ENCODE results near the gene GALT. TPM values are rescaled to one million over a fixed set of nuclear protein-coding genes. Genes with fewer than 3 reads are reported as not detected.

The GALT gene
- total RNA-seq, 2 experiments from 2014 or later = 95.2 to 95.6 TPM

DNA sequence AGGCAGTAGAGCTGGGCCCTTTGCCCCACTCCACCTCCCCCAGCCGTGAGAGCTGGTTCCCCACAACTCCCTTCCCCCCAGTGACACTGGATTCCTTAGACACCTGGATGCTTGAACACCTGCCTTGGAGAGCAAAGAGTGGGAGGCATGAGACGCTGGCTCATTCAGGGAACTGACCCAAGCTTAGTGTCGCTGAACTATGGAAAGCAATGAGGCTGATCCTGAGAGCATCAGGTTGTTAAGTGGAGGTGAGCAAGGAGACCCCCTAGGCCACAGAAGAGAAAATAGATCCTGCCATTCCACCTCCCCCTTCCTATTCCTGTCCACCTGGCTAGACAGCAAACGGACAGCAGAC lies 42.6 kb downstream of the GALT start:
- Mint-ChIP-seq H3K4me3 (no peak overlapping the region), H3K36me3 (ENCODE audit: low read depth) (no peaks in the 10 kb centered on the region), H3K4me1 (peaks cover 7% of the 10 kb centered on the region), H3K27me3 (no peaks in the 10 kb centered on the region), H3K27ac (no peak overlapping the region), H3K9me3 (no peaks in the 10 kb centered on the region)
- no peak for DNase-seq
- ChIA-PET CTCF (no interaction called here), POLR2A (no interaction called here)

GRCh38 chr9:34689512-34689911 lies 43.0 kb downstream of the GALT start:
- no peaks in the 10 kb centered on the region for H3K36me3 Mint-ChIP-seq (ENCODE audit: low read depth)
- H3K27me3 Mint-ChIP-seq = no peaks in the 10 kb centered on the region
- H3K9me3 Mint-ChIP-seq = no peaks in the 10 kb centered on the region
- no peak overlapping the region for H3K27ac Mint-ChIP-seq
- peaks cover 6% of the 10 kb centered on the region for H3K4me1 Mint-ChIP-seq
- ChIA-PET POLR2A (no interaction called here), CTCF (no interaction called here)
- H3K4me3 Mint-ChIP-seq = no peak overlapping the region
- no peak for DNase-seq

DNA sequence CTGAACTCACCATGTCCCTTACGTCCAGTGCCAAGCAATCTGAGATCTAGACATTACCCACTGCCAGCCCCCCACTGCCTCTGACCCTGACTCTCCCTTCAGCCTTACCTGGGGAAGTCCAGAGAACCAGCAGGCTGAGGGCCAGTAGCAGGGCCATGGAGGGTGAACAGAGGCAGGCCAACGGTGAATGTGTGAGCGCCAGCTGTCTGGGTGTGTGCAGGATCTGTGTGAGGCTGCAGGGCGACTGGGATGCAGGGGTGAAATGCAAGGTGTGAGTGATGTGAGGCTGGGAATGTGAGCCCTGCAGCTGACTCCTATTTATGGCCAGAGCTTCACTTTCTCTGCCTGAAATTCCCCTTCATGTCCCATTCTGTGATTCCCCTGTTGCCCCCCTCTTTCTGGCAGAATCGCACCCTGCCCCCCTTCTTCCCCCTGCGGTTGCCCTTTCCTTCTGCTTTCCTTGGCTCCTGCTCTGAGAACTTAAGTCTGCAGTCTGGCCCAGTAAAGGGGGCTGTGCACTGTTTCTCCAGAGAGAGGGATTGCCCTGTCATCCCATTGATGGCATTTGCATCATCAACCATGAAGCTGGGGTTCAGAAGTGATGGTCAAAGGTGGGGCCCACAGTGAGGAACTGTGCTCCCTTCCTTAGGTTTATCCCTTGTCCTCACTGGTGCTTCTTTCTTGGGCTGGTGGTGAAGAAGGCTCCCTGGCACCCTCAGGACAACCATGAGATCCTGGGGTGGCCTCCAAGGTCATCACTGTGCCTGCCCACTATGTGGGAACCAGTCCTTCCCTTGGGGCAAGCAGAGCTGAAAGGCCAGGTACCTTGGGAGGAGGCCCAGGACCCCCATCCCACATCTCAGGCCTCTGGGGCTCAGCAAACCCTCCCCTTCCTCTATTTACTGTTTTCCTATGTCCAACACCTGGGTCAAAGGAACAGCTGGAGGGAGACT lies 44.8 kb downstream of the GALT start, which contains the start of gene CCL19:
TSS of gene CCL19 (minus strand) at position 294 of the 953 bp plus-strand sequence. CDS start at position 157, 137 bp downstream.
- POLR2A ChIA-PET = no interaction called here
- DNase-seq = no peak
- Mint-ChIP-seq H3K27ac (no peak within 1 kb of the TSS), H3K27me3 (no peaks in the 10 kb centered on the region), H3K4me1 (no peaks in the 10 kb centered on the region), H3K36me3 (ENCODE audit: low read depth) (no peaks in the 10 kb centered on the region), H3K9me3 (no peaks in the 10 kb centered on the region), H3K4me3 (no peak within 1 kb of the TSS)
- CTCF ChIA-PET = interaction anchor here (0.9 to 1.2 kb wide), 2 partner anchors 9 to 11 kb away, joined by 3 to 5 read pairs; no protein-coding TSS in a partner anchor

GRCh38 chr9:34691936-34692315 lies 45.5 kb downstream of the GALT start:
- Mint-ChIP-seq H3K27me3 (no peaks in the 10 kb centered on the region), H3K9me3 (no peaks in the 10 kb centered on the region), H3K4me1 (no peaks in the 10 kb centered on the region), H3K36me3 (ENCODE audit: low read depth) (no peaks in the 10 kb centered on the region), H3K4me3 (no peak overlapping the region), H3K27ac (no peak overlapping the region)
- POLR2A ChIA-PET = no interaction called here
- no peak for DNase-seq
- CTCF ChIA-PET = interaction anchor here (0.9 to 1.2 kb wide), 2 partner anchors 9 to 11 kb away, joined by 3 to 5 read pairs; no protein-coding TSS in a partner anchor

DNA sequence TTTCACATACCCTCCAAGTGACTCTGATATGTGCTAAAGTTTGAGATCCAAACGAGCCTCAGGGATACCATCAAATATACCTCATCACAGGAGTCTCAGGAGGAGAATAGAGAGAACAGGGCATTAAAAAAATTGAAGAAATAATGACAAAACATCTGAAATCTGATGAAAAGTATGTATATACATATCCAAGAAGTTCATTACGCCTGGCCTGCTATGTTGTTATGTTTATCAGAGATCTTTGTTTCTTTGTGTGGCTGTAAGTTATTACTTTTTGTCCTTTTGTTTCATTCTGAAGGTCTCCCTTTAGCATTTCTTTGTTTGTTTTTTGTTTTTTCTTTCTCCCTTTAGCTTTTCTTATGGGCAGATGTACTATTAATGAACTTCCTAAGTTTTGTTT lies 47.1 kb downstream of the GALT start:
- Mint-ChIP-seq H3K27me3 (peaks cover 2% of the 10 kb centered on the region), H3K9me3 (no peaks in the 10 kb centered on the region), H3K36me3 (ENCODE audit: low read depth) (no peaks in the 10 kb centered on the region), H3K4me3 (no peak overlapping the region), H3K4me1 (no peaks in the 10 kb centered on the region), H3K27ac (no peak overlapping the region)
- CTCF ChIA-PET = interaction anchor here (0.6 kb wide), 1 partner anchor 9 kb away, joined by 3 read pairs; no protein-coding TSS in a partner anchor
- POLR2A ChIA-PET = no interaction called here
- no peak for DNase-seq

- Mint-ChIP-seq H3K4me3 (no peak overlapping the region), H3K36me3 (ENCODE audit: low read depth) (no peaks in the 10 kb centered on the region), H3K9me3 (no peaks in the 10 kb centered on the region), H3K4me1 (no peaks in the 10 kb centered on the region), H3K27ac (no peak overlapping the region), H3K27me3 (peaks cover 9% of the 10 kb centered on the region)
- POLR2A ChIA-PET = no interaction called here
- DNase-seq = no peak
- CTCF ChIA-PET = no interaction called here
These were observed 48.3 kb downstream of the GALT start for GRCh38 chr9:34694811-34695210.

Other genes starting within 250 kb of the GALT start
- gene FAM219A, start 188.1 kb upstream of the GALT start, total RNA-seq = 10 to 100 TPM; 12.3 to 13.2 TPM
- not detected for gene DNAI1, start 187.9 kb upstream of the GALT start, total RNA-seq
- gene ENHO, start 123.7 kb upstream of the GALT start, total RNA-seq = not detected
- not detected for gene CNTFR, start 57.0 kb upstream of the GALT start, total RNA-seq
- gene RPP25L, start 34.6 kb upstream of the GALT start, total RNA-seq = 10 to 100 TPM; 32.4 to 32.6 TPM
- 100 to 1,000 TPM; 143 to 144 TPM for gene DCTN3, start 26.2 kb upstream of the GALT start, total RNA-seq
- gene ARID3C, start 17.6 kb upstream of the GALT start, total RNA-seq = under 1 TPM; 0.15 to 0.18 TPM
- gene SIGMAR1, start 8.9 kb upstream of the GALT start, total RNA-seq = 10 to 100 TPM; 53.3 to 55.5 TPM
- gene IL11RA, start 5.5 kb downstream of the GALT start, total RNA-seq = 10 to 100 TPM; 51.5 to 54.0 TPM
- gene CCL27, start 16.0 kb downstream of the GALT start, total RNA-seq = not detected
- gene CCL19, start 44.6 kb downstream of the GALT start, total RNA-seq = not detected
- gene CCL21, start 63.5 kb downstream of the GALT start, total RNA-seq = not detected